GM18526 (cell line): ENCODE results near the gene LRRC27.

Source experiments
- POLR2A ChIP-seq: IDR thresholded peaks from 3 replicates; pipeline ENCODE4 v1.6.1; 2011; ENCODE audit not compliant: insufficient read length; ENCODE audit errors: extremely low read depth

Gene LRRC27

GRCh38 chr10:132298038-132298881, 33.7 kb upstream of the LRRC27 start:
- no peak for TF ChIP-seq POLR2A

- no peak for TF ChIP-seq POLR2A
Measured at GRCh38 chr10:132299371-132300336, 32.3 kb upstream of the LRRC27 start.

- TF ChIP-seq POLR2A, result no peak
Measured at GRCh38 chr10:132300582-132300981, 31.4 kb upstream of the LRRC27 start.

GRCh38 chr10:132301371-132302330, 30.3 kb upstream of the LRRC27 start:
- TF ChIP-seq POLR2A, result no peak

- TF ChIP-seq POLR2A, result no peak
Measured at GRCh38 chr10:132302421-132303310, 29.3 kb upstream of the LRRC27 start.

- TF ChIP-seq POLR2A, result no peak
Measured at GRCh38 chr10:132303361-132304115, 28.5 kb upstream of the LRRC27 start.

GRCh38 chr10:132304756-132305509, 27.1 kb upstream of the LRRC27 start:
- TF ChIP-seq POLR2A, result no peak

GRCh38 chr10:132305654-132306342, 26.2 kb upstream of the LRRC27 start:
- TF ChIP-seq POLR2A, result no peak

GRCh38 chr10:132306343-132306685, 25.7 kb upstream of the LRRC27 start:
- no peak for TF ChIP-seq POLR2A

GRCh38 chr10:132306864-132307751, 24.9 kb upstream of the LRRC27 start:
- no peak for TF ChIP-seq POLR2A
